DND-41 (cell line): ENCODE data around the gene DCLK1.

Source experiments
- ATAC-seq: fragments of 200-7000 bp; cut with Tn5 transposase; 3 replicates; pipeline ENCODE4 v1.9.1; 2021; ENCODE audit warnings: low read depth; ENCODE audit not compliant: insufficient read depth
- DNase-seq: peaks from one replicate; pipeline ENCODE4 v3.0.0-alpha.2; 2020
- H2AFZ ChIP-seq: 2 replicates; pipeline ENCODE4 v1.6.0; 2012; ENCODE audit warnings: low read depth, low read length
- H3K27ac ChIP-seq: 2 replicates; pipeline ENCODE4 v1.5.1; 2012; ENCODE audit warnings: low read length, inconsistent platforms
- H3K27me3 ChIP-seq: fragments of 200-600 bp; sonication (generic); 2 replicates; pipeline ENCODE4 v1.6.0; 2012; ENCODE audit warnings: low read length, mild to moderate bottlenecking, inconsistent platforms; ENCODE audit not compliant: insufficient read depth, poor library complexity
- H3K36me3 ChIP-seq: 2 replicates; pipeline ENCODE4 v1.5.1; 2012; ENCODE audit warnings: low read length, inconsistent platforms; ENCODE audit not compliant: insufficient read depth
- H3K4me1 ChIP-seq: 2 replicates; pipeline ENCODE4 v1.5.1; 2012; ENCODE audit warnings: mild to moderate bottlenecking, low read length; ENCODE audit not compliant: insufficient read depth
- H3K4me2 ChIP-seq: 2 replicates; pipeline ENCODE4 v1.6.0; 2012; ENCODE audit warnings: mild to moderate bottlenecking, moderate library complexity, low read length, inconsistent platforms; ENCODE audit not compliant: insufficient read depth
- H3K4me3 ChIP-seq, 2 experiments: fragments of 200-600 bp in 1 of 2; shearing (Covaris generic) in 1 of 2; 2 replicates each; pipeline ENCODE4 v1.5.1; 2012 to 2016; ENCODE audit warnings: inconsistent platforms in 2 of 2, low read length in 2 of 2, mild to moderate bottlenecking in 2 of 2, low read depth in 1 of 2, moderate library complexity in 1 of 2
- H3K79me2 ChIP-seq: 2 replicates; pipeline ENCODE4 v1.6.0; 2012; ENCODE audit warnings: low read length, inconsistent platforms; ENCODE audit not compliant: insufficient read depth
- H3K9ac ChIP-seq: 2 replicates; pipeline ENCODE4 v1.6.0; 2012; ENCODE audit warnings: low read depth, mild to moderate bottlenecking, inconsistent platforms, low read length, moderate library complexity
- H3K9me3 ChIP-seq: 2 replicates; pipeline ENCODE4 v1.5.1; 2012; ENCODE audit warnings: low read length, moderate library complexity, mild to moderate bottlenecking, inconsistent platforms; ENCODE audit not compliant: insufficient read depth, severe bottlenecking
- H4K20me1 ChIP-seq: 2 replicates; pipeline ENCODE4 v1.6.0; 2012; ENCODE audit warnings: low read length; ENCODE audit not compliant: insufficient read depth
- EZH2 ChIP-seq: IDR thresholded peaks from 3 replicates; pipeline ENCODE4 v1.6.1; 2012; ENCODE audit warnings: borderline replicate concordance, low read depth, mild to moderate bottlenecking, moderate library complexity, low read length, inconsistent platforms; ENCODE audit not compliant: severe bottlenecking
- TF ChIP-seq, protein P1 (sequence below): IDR thresholded peaks from 2 replicates; pipeline ENCODE4 v1.5.1; 2012; ENCODE audit warnings: borderline replicate concordance, low read length, moderate library complexity, mild to moderate bottlenecking; ENCODE audit not compliant: poor library complexity, severe bottlenecking; ENCODE audit errors: extremely low read depth

Gene DCLK1

GRCh38 chr13:36006894-36007675, 124.1 kb downstream of the DCLK1 start:
- Histone ChIP-seq H4K20me1 (no peaks in the 10 kb centered on the region), H2AFZ (no peak overlapping the region), H3K4me3 (no peak overlapping the region), H3K27me3 (no peaks in the 10 kb centered on the region), H3K79me2 (no peaks in the 10 kb centered on the region), H3K27ac (no peak overlapping the region), H3K4me2 (no peak overlapping the region), H3K9me3 (no peaks in the 10 kb centered on the region), H3K4me1 (no peaks in the 10 kb centered on the region), H3K9ac (no peak overlapping the region), H3K36me3 (no peaks in the 10 kb centered on the region)
- no peak for TF ChIP-seq EZH2
- TF ChIP-seq, protein P1, sequence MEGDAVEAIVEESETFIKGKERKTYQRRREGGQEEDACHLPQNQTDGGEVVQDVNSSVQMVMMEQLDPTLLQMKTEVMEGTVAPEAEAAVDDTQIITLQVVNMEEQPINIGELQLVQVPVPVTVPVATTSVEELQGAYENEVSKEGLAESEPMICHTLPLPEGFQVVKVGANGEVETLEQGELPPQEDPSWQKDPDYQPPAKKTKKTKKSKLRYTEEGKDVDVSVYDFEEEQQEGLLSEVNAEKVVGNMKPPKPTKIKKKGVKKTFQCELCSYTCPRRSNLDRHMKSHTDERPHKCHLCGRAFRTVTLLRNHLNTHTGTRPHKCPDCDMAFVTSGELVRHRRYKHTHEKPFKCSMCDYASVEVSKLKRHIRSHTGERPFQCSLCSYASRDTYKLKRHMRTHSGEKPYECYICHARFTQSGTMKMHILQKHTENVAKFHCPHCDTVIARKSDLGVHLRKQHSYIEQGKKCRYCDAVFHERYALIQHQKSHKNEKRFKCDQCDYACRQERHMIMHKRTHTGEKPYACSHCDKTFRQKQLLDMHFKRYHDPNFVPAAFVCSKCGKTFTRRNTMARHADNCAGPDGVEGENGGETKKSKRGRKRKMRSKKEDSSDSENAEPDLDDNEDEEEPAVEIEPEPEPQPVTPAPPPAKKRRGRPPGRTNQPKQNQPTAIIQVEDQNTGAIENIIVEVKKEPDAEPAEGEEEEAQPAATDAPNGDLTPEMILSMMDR, result no peak
- no peak for ATAC-seq
- DNase-seq, result no peak

GRCh38 chr13:36006347-36006746, 124.8 kb downstream of the DCLK1 start:
- TF ChIP-seq EZH2, result no peak
- TF ChIP-seq, protein P1, result no peak
- H3K9me3 ChIP-seq, result no peaks in the 10 kb centered on the region
- H3K27me3 ChIP-seq, result no peaks in the 10 kb centered on the region
- no peaks in the 10 kb centered on the region for H4K20me1 ChIP-seq
- no peak overlapping the region for H3K9ac ChIP-seq
- no peak overlapping the region for H3K4me3 ChIP-seq
- no peak overlapping the region for H3K4me2 ChIP-seq
- H3K36me3 ChIP-seq, result no peaks in the 10 kb centered on the region
- H3K4me1 ChIP-seq, result no peaks in the 10 kb centered on the region
- no peak overlapping the region for H2AFZ ChIP-seq
- no peak for DNase-seq
- no peak for ATAC-seq
- no peak overlapping the region for H3K27ac ChIP-seq
- no peaks in the 10 kb centered on the region for H3K79me2 ChIP-seq

- no peaks in the 10 kb centered on the region for H3K4me1 ChIP-seq
- H3K36me3 ChIP-seq, result no peaks in the 10 kb centered on the region
- H3K79me2 ChIP-seq, result no peaks in the 10 kb centered on the region
- ATAC-seq, result no peak
- no peak for DNase-seq
- H3K27ac ChIP-seq, result no peak overlapping the region
- H3K4me2 ChIP-seq, result no peak overlapping the region
- no peak overlapping the region for H3K4me3 ChIP-seq
- TF ChIP-seq, protein P1, result no peak
- no peak for TF ChIP-seq EZH2
- H2AFZ ChIP-seq, result no peak overlapping the region
- no peak overlapping the region for H3K9ac ChIP-seq
- H3K9me3 ChIP-seq, result no peaks in the 10 kb centered on the region
- H4K20me1 ChIP-seq, result no peaks in the 10 kb centered on the region
- no peaks in the 10 kb centered on the region for H3K27me3 ChIP-seq
These were observed 129.6 kb downstream of the DCLK1 start for GRCh38 chr13:36001561-36001960.

DNA sequence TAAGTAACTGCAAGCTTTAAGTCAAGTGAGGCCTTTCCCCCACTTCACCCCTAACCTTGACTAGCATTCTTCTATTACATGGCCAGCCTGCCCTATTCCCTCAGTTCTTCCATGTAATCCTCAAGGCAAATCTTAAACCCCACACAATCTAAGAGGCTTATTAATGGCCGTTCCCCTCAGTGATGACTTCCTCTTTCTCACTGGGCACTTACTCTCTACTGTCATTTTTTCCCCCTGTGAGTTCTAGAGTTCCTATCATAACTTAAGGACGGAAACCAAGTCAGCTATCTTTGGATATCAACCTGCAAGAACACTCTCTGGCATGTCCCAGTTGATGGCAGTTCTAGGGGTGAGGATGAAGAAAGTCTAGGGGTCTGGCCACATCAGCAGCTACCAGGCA, 131.2 kb downstream of the DCLK1 start:
- ATAC-seq, result no peak
- Histone ChIP-seq H4K20me1 (no peaks in the 10 kb centered on the region), H3K4me1 (no peaks in the 10 kb centered on the region), H3K27me3 (no peaks in the 10 kb centered on the region), H3K27ac (no peak overlapping the region), H3K4me3 (no peak overlapping the region), H3K9ac (no peak overlapping the region), H3K79me2 (no peaks in the 10 kb centered on the region), H3K36me3 (no peaks in the 10 kb centered on the region), H3K9me3 (no peaks in the 10 kb centered on the region), H3K4me2 (no peak overlapping the region), H2AFZ (no peak overlapping the region)
- no peak for DNase-seq
- TF ChIP-seq, protein P1, result no peak
- no peak for TF ChIP-seq EZH2
